Bone marrow (tissue), 2 donors: ENCODE data around the gene DYRK2.

Experiments
- DNase-seq, 2 donors: peaks; one replicate each; lab custom pipeline; 2025; lab: John Stamatoyannopoulos, UW

DYRK2 gene

GRCh38 chr12:67704071-67704470 lies 55.5 kb downstream of the DYRK2 start:
- no peak for DNase-seq

GRCh38 chr12:67705394-67706370 lies 57.1 kb downstream of the DYRK2 start:
- DNase-seq: no peak

- no peak for DNase-seq
These were observed 60.9 kb downstream of the DYRK2 start for GRCh38 chr12:67709367-67709954.

GRCh38 chr12:67710582-67710981 lies 62.0 kb downstream of the DYRK2 start:
- no peak for DNase-seq

GRCh38 chr12:67712011-67712410 lies 63.5 kb downstream of the DYRK2 start:
- no peak for DNase-seq

- no peak for DNase-seq
These were observed 66.1 kb downstream of the DYRK2 start for GRCh38 chr12:67714648-67715047.
